ENCODE data around the gene TIMM10B.

Gene TIMM10B, protein sequence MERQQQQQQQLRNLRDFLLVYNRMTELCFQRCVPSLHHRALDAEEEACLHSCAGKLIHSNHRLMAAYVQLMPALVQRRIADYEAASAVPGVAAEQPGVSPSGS

DNA sequence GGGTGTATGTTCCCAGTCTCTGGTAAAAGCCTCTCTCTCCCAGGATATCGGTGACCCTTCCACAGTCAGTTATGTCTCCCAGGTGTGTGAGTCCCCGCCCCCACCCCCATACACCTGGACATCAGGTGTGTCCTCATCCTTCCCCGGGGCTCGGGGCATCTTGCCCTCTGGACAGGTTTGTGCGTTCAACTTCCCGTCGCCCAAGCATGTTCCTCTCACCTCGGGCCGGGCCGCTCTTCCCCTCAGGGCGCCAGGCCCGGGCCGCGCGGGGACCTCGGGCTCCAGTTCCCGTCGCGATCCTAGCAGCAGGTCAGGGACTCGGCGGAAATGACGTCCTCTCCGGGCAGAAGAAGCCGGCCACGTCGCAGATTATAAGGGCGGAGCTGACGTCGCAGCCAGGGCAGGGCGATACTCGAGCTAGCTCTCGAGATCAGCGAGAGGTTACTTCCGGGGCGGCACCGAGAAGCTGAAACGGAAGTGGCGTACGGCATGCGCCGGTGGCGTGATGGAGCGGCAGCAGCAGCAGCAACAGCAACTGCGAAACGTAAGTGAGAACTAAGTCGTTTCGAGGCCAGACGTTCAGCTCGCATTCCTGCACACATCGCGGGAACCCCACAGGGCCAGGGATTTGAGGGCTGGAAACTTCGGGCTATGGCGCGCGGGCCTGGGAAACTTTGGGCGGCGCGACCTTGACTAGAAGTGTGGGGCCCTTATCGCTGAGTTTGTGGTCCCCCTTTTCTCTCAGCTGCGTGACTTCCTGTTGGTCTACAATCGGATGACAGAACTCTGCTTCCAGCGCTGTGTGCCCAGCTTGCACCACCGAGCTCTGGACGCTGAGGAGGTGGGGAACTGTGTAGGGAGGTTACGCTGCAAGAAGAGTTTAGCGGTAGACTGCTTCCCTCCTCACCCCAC is at the start of gene TIMM10B, which contains the start of gene ARFIP2:
TIMM10B (plus strand) TSS at position 490 of the 912 bp plus-strand sequence; CDS start at position 506, 16 bp downstream.
ARFIP2 (minus strand) TSS at position 320 of the 912 bp plus-strand sequence. CDS start 910 bp downstream, outside the sequence.
- DNase-seq: peak; percentile 90

DNA sequence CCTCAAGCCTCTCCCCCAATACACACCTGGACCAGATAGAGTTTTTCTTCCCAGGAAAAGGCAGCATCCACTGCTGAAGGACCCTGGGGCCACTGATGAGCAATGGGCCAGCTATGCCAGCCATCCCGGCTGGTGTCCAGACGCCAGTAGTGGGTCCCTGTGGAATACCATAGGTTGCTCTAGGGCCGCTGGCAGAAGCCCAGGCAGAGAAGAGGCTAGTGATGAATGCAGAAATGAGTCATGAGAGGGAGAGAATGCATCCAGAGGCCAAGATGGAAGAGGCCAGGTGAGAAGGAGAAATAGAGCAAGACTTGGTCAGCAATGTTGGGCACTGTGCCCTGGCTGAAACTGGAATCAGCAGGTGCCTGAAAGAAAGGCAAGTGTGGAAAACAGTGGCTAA is 49.4 kb upstream of the TIMM10B start:
- no peak for DNase-seq

DNA sequence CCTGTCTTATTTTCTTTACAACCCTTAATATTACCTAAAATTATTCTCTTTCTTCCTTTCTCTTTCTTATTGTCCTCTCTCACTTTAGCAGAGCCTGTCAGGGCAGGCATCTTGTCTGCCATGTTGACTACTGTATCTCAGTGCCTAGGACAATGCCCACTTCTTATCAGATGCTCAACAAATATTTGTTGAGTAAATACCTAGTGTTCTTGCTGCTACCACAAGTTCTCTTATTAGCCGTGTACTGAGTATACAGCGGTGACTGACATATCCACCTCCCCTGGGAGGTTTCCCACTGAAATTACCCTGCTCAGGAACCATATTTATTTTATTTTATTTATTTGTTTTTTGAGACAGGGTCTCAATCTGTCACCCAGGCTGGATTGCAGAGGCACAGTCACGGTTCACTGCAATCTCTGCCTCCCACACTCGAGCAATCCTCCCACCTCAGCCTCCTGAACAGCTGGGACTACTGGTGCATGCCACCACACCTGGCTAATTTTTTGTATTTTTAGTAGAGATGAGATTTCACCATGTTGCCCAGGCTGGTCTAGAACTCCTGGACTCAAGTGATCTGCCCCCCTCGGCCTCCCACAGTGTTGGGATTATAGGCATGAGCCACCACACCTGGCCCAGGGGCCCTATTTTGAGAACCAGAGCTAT is 47.2 kb upstream of the TIMM10B start:
- peak; percentile 35 for DNase-seq

DNA sequence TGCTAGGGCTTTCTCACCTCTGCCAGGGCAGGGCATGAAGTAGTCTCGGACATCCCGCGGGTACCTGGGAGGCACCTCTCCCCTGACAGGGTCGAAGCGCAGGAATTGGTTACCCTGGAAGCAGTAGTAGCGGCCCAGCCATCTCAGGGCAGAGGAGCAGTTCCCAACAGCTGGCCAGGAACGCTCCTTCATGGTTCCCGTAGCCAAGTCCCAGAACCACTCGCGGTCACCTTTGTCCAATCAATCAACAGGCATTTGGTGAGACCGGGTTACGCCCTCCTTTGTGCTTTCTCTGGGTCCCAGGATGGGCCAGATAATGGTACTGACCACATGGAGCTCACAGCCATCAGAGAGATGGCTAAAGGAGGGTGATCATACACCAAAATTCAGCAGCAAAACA is 43.9 kb upstream of the TIMM10B start:
- DNase-seq: no peak

DNA sequence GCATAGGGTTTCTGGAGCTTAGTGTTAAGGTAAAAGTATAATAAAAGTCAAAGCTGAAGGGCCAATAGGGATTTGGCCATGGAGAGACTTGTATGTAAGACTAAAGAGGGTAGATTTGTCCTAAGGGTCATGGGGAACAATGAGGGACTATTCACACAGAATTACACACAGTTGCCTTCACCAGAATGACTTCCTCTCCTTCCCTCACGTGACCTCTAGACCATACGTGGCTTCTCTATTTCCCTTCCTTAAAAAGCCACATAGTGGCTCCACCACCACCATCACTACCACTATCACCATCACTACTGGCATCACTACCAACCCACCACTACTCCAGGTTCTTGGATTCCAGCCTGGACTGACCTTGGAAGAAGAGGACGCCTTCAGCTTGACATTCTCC is 43.3 kb upstream of the TIMM10B start:
- DNase-seq: no peak

DNA sequence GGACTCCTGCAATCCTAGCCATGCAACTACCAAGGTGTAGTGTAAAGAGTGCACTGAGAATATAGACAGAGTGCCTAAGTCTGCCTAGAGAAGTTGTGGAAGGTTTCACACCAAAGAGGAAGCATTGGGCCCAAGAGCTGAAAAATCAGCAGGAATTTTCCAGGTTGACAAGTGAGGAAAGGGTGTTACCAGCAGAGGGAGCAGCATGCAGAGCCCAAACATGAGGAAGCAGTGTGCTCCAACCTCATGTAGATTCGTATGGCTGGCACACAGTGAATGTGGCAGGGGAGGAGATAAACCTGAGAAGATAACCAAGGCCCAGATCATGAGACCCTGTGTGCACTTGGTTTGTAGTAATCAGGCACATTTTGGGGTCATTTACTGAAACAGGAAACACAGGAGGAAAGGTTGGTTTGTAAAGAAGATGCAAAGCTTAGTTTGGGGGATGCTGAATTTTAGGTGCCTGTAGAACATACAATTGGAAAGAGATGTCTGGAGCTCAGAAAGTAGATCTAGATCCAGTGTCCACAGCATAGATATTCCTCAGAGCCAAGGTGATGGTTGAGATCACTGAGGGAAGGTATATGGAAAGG is 42.2 kb upstream of the TIMM10B start:
- DNase-seq: no peak

DNA sequence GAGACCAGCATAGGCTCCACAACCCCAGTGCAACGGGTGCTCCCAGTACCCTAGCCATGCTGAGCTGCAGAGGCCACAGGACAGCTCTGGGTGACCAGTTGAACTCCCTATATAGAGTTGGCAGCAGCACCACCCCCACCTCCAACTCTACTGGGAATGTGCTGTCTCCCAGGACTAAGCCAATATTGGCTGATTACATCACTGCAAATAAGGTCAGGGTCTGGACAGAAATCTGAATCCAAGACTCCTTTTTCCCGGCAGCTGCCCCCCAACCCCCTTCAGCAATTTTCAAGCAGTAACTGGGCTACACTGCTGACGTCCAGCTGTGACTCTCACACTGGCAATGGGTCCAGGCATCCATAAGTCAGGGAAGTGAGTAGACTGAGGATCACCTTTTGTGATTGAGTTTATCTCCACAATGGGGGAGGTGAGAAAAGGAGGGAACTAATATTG is 40.4 kb upstream of the TIMM10B start, which contains the start of gene HPX:
HPX (minus strand) TSS at position 82 of the 453 bp plus-strand sequence; CDS start at position 58, 24 bp downstream.
- no peak for DNase-seq

DNA sequence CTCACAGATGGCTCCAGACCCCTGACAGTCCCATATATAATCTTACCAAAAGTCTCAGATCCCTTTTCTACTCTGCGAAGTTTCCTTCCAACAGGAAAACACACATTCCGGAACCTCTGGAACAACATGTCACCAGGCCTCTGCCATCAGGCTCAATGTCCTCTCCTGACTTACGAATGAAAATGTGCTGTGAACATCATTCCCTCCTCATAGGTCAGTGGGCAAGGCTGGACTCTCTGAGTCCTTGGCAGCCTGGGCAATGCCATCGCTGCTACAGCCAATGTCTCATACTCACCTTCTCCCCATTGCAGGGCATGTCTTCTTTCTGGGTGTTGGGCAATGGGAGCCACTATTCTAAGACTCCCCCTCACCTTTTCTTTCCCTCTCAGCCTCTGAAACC is 38.9 kb upstream of the TIMM10B start:
- no peak for DNase-seq

DNA sequence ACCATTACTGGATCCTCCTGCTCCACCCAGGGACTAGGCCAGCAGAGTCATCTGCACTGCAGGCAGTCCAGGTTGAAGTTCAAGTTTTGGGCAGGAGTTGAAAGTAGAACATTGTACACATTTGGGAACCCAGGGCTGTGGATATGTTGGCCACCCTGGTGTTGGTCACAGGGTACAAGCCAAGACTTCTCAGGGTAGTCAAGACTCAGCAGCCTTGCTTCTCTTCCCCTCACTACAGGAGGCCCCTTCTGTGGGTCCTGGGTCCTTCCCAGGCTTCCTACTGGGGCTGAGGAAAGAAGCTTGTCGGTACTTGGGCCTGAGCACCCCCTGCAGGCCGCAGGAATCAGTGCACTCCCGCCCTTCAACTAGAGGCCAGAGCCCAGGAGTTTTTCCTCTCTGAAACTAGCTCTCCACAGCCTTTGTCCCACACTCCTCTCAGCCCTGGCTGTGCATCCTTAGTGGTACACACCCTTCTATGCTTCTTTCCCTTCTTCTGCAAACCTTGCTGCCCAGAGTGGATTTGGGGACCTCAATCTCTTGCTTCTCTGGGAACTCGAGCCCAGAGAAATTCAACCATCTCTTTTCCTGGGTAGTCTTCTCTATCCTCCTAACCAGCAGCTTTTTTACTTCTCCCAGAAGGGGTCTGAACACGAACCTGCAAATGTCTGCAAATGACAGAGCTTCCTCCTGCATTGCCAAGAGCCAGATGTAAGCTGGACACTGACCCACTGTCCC is 37.9 kb upstream of the TIMM10B start:
- DNase-seq: no peak

DNA sequence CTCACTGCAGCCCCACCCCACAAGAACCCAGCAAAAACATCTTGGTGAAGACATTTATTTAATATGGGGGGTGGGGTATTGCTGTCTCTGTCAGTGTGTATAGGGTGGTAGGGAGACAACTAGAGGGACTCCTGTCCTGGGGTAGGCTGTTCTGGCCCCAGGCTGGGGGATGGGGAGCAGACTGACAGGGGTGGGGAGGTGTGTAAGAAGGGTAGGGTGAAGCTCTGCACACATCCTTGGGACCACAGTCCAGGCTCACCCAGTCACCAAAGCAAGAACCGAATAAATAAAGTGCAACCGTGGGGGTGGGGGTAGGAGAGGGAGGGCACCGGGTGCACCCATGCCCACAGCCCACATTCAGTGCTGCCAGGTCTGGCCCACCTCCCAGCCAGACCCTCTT is 32.7 kb upstream of the TIMM10B start:
- DNase-seq: no peak

DNA sequence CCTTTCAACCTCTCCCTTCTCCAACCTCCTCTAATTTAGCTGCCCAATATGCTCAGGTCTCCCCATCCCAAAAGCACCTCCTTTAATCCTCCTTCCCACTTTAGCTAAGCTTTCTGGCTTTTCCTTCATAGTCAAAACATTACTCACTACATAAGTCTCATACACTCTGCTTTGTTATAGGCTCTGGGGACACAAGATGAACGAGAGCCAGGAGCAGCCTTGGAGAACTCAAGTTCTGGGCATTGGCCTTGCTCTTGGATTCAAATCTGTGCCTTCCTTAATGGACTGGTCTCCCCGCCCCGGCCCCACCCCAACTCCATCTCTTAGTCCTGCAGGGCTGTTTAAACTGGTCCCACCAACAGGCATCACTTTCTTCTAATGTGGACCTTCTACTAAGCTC is 29.1 kb upstream of the TIMM10B start:
- DNase-seq: no peak

DNA sequence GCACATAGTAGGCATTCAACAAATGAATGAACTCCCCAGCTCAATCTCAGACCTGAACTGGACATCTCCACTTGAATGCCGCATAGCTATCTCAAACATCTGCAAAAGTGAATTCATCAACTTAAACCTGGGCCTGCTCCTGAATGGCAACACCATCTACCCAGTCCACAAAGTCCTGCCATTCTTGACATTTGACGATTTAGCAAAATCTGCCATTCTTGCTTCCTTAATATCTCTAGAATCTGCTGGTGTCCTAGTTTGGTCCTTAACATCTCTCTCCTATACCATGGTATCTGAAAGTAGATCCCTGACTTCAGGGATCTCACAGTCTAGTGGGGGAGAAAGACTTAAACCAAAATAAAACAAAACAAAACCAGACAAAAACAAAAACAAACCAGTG is 28.1 kb upstream of the TIMM10B start:
- no peak for DNase-seq

DNA sequence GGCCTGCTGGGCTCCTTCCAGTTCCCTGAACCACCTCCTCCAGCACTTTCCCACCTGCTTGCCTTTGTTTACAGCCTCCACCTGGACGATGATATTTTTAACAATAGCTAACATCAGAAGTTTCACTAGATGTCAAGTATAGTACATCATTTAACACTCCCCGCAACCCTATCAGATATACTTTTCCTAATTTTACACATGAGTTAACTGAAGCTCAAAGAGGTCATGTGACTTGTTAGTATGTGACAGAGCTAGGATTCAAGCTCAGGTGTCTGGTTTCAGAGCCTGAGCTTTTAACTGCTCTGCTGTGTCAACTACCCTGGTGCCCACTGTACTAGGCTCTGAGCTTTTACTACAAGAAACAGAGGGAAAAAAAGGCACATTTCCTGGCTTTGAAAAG is 26.2 kb upstream of the TIMM10B start:
- no peak for DNase-seq

DNA sequence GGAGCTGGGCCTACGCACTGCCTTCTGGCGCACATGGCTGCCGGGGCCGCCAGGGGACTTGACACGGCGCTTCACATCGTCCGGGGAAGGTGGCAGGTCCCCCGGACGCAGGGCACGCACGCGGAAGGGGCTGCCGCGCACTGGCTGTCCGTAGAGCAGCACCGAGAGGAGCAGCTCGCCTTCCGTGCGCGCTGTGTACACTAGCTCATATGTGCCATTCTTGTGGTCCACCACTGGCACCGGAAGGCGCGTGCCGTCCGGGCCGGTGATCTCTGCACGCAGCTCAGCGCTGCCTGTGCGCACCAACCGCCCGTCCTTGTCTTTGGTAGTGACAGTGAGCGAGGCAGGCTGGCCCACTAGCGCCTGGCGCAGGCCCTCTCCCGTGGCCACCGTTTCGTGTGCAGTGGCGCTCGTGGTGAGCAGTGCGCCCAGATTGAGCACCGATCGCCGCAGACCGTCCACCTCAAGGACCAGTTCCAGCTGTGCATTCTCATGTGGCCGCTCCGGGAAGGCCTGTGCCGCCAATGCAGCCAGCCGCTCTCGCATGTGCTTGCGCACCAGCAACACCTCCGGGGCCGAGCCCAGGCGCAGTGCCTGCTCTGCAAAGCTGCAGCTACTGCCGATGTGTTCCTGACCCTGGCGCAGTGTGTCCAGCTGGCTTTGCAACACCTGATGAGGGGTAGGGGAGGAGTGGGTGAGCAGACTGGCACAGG is 24.8 kb upstream of the TIMM10B start:
- DNase-seq: no peak

DNA sequence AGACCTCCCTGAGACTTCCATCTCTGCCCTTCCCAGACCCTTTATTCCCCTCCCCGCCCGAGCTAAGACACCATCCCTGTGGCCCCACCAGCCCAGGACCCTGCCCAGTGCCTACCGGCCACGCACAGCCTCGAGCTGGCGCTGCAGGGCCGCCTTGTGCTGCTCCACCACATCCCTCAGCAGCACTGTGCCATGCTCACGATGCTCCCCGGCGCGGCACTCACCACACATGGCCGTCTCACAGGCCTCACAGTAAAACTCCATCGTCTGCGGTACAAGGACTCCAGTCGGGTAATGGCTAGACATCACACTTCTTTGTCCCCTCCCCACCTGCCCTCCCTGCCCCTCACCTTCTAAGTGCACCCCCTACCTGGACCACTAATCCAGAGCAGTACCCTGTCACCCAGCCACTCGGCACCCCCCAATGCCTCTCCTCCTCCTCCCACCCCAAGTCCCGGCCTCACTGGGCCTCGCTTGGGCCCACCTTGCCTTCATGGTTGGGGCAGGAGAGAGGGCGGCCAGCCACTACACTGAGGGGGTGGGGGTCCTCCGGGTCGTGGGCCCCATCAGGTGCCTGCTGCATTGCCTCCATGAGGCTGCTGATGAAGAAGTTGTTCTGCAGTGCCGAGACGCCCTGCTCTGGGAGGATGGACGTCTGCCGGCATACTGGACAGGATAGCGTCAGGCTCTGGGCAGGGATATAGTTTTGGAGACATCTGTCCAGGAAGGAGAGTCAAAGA is 23.6 kb upstream of the TIMM10B start:
- DNase-seq: no peak

DNA sequence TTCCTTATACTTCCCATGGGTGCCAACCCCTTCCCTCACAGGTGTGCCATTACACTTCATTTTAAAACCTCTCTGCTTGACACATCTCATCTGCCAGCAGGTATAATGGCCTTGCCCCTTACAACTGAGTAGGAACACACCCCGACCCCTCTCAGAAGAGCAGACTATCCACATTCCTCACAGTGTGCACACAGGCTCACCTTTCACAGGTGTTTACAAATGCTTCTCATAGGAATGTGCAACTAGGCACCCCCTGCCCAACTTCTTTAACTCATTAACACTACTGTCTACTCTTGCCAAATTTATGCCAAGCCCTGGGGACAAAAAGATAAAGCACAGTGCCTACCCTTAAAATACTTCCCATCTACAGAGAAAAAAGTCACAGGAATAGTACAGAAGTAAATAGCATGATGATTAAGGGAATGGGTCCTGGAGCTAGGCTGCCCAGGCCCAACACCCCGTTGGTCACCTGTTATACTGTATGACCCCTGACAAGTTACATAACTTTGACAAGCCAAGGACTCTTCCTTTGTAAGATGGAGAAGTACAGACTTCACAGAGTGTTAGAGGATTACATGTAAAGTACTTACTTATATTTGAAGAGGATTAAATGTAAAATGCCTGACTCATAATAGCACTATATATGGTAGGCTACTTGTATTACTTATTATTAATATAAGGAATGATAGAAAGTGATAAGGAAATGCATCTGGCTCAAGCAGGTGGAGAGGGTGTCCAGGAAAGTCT is 22.8 kb upstream of the TIMM10B start:
- DNase-seq: no peak

DNA sequence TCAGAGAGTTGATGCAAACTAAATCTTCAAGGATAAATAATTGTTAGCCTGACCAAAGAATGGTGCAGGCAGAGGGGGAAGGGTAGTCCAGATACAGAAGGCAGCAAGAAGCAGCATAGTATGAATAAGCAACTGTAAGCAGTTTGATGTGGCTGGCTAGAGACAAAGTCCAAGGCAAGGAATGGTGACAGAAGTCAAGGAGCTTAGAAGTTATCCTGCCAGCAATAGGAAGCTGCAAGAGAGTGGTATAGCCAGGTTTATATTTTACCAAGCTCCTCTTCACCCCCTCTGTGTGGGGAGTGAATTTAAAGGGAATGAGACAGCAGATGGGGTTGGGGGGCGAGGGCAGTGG is 22.2 kb upstream of the TIMM10B start:
- DNase-seq: no peak

DNA sequence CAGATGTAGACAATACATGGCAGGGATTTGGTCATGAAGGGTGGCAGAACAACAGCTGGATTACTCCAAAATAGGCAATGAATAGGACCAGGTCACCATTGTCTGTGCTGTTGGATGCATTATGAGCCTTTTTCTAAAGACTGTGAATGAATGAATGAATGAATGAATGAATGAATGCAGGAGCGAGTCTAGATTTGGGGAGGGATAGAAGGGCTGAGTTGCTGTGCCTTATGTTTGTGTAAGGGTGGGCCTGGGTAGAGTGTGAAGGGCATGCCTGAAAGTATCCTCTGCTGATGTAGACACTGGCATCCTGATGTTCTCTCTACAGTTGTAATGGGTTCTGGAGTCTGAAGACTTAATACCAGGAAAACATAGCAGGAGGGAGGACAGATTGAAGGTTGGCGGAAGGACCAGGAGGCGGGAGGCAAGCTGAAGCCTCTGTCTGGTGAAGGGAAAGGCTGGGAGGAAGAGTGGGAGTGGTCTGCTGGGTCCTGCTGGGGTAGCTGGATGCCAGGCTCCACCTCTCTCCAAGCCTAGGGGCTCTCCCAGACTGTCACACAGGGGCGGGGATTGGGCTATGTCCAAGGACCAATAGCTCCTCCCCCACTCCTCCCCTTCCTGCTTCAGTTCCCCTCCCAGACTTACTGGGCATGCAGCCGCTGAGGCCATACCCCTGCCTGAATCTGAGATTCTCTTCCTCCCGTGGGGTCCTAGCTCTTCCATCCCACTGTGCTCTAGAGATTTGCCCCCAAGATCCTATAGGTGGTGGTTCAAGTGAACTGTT is 12.4 kb upstream of the TIMM10B start:
- peak; percentile 1 for DNase-seq

DNA sequence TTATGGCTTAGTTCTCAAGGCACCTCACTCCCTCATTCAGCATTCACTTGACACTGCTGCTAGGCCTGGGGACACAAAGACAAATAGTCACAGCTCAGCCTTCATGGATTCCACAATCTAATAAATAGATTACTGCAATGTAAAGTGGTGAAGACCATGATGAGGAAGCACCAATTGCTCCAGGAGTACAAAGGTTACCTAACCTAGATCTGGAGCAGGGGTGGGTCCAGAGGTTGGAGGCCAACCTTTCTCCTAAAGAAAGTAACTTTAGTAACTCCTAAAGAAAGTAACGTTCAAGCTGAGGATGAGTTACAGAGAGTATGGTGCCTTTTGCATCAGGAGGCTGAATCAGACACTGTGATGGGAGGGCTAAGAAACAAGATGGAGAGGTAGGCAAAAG is 11.7 kb upstream of the TIMM10B start:
- DNase-seq: no peak

DNA sequence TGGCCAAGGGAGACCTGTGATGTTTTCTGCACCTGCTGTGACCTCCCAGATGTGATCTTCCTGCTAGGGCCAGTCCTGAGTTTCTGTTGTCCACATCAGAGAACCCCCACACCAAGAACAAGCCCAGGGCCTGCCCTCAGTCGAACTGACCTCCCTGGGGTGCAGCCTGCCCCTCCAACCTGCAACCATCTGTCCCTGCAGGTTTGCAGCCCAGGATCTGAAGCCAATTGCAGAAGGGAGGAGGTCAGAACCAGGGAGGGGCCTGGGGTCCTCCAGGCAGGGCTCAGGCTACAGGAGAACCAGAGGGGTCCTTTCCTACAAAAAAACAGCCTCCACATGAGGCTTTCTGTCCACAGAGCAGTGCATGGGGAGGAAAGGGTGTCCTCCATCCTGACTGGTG is 8.4 kb upstream of the TIMM10B start:
- no peak for DNase-seq

Measured in NCI-H2171 treated with DMSO at 0.1 percent for 48 hours (cell line).